SK-N-SH (cell line): Measurements from ENCODE around the gene EFNB1.

ENCODE experiments used
- EZH2phosphoT487 ChIP-seq: fragments of 200-600 bp; sonication (generic); IDR thresholded peaks from 2 replicates; pipeline ENCODE4 v1.6.1; 2017; ENCODE audit warnings: low read depth, mixed run types, mild to moderate bottlenecking, antibody characterized with exemption, moderate library complexity, borderline replicate concordance
- MEF2A ChIP-seq: IDR thresholded peaks from 2 replicates; pipeline ENCODE4 v1.4.0; 2012; ENCODE audit warnings: low read depth, borderline replicate concordance
- TF ChIP-seq, protein P1 (sequence below): fragments of 200-600 bp; sonication (generic); IDR thresholded peaks from 2 replicates; pipeline ENCODE4 v1.6.1; 2017; ENCODE audit warnings: antibody characterized with exemption, mild to moderate bottlenecking, moderate library complexity

- TF ChIP-seq MEF2A (no peak), EZH2phosphoT487 (no peak)
- TF ChIP-seq, protein P1, sequence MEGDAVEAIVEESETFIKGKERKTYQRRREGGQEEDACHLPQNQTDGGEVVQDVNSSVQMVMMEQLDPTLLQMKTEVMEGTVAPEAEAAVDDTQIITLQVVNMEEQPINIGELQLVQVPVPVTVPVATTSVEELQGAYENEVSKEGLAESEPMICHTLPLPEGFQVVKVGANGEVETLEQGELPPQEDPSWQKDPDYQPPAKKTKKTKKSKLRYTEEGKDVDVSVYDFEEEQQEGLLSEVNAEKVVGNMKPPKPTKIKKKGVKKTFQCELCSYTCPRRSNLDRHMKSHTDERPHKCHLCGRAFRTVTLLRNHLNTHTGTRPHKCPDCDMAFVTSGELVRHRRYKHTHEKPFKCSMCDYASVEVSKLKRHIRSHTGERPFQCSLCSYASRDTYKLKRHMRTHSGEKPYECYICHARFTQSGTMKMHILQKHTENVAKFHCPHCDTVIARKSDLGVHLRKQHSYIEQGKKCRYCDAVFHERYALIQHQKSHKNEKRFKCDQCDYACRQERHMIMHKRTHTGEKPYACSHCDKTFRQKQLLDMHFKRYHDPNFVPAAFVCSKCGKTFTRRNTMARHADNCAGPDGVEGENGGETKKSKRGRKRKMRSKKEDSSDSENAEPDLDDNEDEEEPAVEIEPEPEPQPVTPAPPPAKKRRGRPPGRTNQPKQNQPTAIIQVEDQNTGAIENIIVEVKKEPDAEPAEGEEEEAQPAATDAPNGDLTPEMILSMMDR, result no peak
These were observed 50.3 kb downstream of the EFNB1 start for GRCh38 chrX:68878977-68879645.
